MCF 10A (cell line): ENCODE measurements around the gene DPH1. TPM values are rescaled to one million over a fixed set of nuclear protein-coding genes. Genes with fewer than 3 reads are reported as not detected.
A peak's percentile ranks its signal among the peaks of the same experiment; 100 is the strongest.

Experiments used
- BruUV-seq: library from RNA; stranded (reverse); fragments of 400-500 nt; replicated peaks from 2 replicates; lab custom pipeline; 2021; lab: Mats Ljungman, UMichigan
- CTCF ChIA-PET: fragments of 300-600 bp; sonication (Branson Sonifier 250); formaldehyde crosslinking; extraction: SDS; loops from one replicate; lab custom pipeline; 2021; ENCODE audit warnings: antibody characterized with exemption, inconsistent platforms; lab: Yijun Ruan, JAX
- POLR2A ChIA-PET: fragments of 300-600, 350-650 bp; sonication (Branson Sonifier 250); formaldehyde crosslinking; extraction: SDS; loops from one replicate; lab custom pipeline; 2020; ENCODE audit warnings: antibody characterized with exemption, inconsistent platforms; lab: Yijun Ruan, JAX
- DNase-seq: peaks from one replicate; pipeline ENCODE4 v3.0.0-alpha.2; 2018; ENCODE audit not compliant: unreplicated experiment
- H3K27ac Mint-ChIP-seq: one replicate; pipeline ENCODE4 v1.8.0; 2022; ENCODE audit warnings: mild to moderate bottlenecking, low read depth, mixed read lengths; ENCODE audit not compliant: unreplicated experiment
- H3K27me3 Mint-ChIP-seq: one replicate; pipeline ENCODE4 v1.8.0; 2022; ENCODE audit warnings: mixed read lengths; ENCODE audit not compliant: insufficient read depth, unreplicated experiment
- H3K36me3 Mint-ChIP-seq: one replicate; pipeline ENCODE4 v1.8.0; 2022; ENCODE audit warnings: mild to moderate bottlenecking, moderate library complexity, mixed read lengths; ENCODE audit not compliant: insufficient read depth, unreplicated experiment
- H3K4me1 Mint-ChIP-seq: one replicate; pipeline ENCODE4 v1.8.0; 2022; ENCODE audit warnings: mixed read lengths; ENCODE audit not compliant: insufficient read depth, unreplicated experiment
- H3K4me3 Mint-ChIP-seq: one replicate; pipeline ENCODE4 v1.8.0; 2022; ENCODE audit warnings: mild to moderate bottlenecking, moderate library complexity, mixed read lengths; ENCODE audit not compliant: unreplicated experiment
- H3K9me3 Mint-ChIP-seq: one replicate; pipeline ENCODE4 v1.8.0; 2022; ENCODE audit warnings: mixed read lengths; ENCODE audit not compliant: unreplicated experiment
- CTCF ChIP-seq: fragments of 200-600 bp; IDR thresholded peaks from one replicate; pipeline ENCODE4 v1.8.0; 2022; ENCODE audit warnings: antibody characterized with exemption, mild to moderate bottlenecking; ENCODE audit not compliant: unreplicated experiment
- intact Hi-C: fragments of 100-400 bp; cut with micrococcal nuclease; formaldehyde crosslinking; loops from 2 replicates; pipeline ENCODE4 v1.14.1; 2022
- total RNA-seq: library from RNA; stranded (reverse); gene quantifications from 2 replicates; pipeline ENCODE4 v1.2.3, GENCODE V29; 2022

Gene DPH1
- total RNA-seq, 1 experiment from 2014 or later: 45.2 TPM

GRCh38 chr17:2025220-2025621 is 4.7 kb upstream of the DPH1 start, which contains the start of gene RTN4RL1:
Gene RTN4RL1, minus strand, starts transcription at chr17:2025334. Its CDS starts 469 bp downstream, at chr17:2024865.
- CTCF ChIA-PET: interaction anchor here (0.5 to 7.4 kb wide), 23 partner anchors 15 to 1803 kb away, joined by 3 to 124 read pairs (median 4); no protein-coding TSS in a partner anchor

GRCh38 chr17:2025622-2026309 is 4.2 kb upstream of the DPH1 start:
- intact Hi-C loops: loop anchor here (1.0 to 5.0 kb wide), 3 partner anchors 44 to 308 kb away; no protein-coding TSS in a partner anchor
- POLR2A ChIA-PET: interaction anchor here (0.6 to 4.9 kb wide), 20 partner anchors 13 to 312 kb away, joined by 3 to 50 read pairs (median 4); partner anchors contain the start of genes OVCA2, RPA1 and SMYD4
- H3K27me3 Mint-ChIP-seq: no peaks in the 10 kb centered on the region
- H3K36me3 Mint-ChIP-seq: no peaks in the 10 kb centered on the region
- peaks cover 5% of the 10 kb centered on the region for H3K4me1 Mint-ChIP-seq
- BruUV-seq: no TSS peak
- DNase-seq: peak; percentile 78
- peak overlapping the region; percentile 78 for H3K4me3 Mint-ChIP-seq
- no peak overlapping the region for H3K27ac Mint-ChIP-seq
- peak; percentile 67 for TF ChIP-seq CTCF
- CTCF ChIA-PET: interaction anchor here (0.5 to 7.4 kb wide), 34 partner anchors 12 to 1802 kb away, joined by 3 to 124 read pairs (median 4); no protein-coding TSS in a partner anchor
- no peaks in the 10 kb centered on the region for H3K9me3 Mint-ChIP-seq

More at GRCh38 chr17:2025220-2025621, 4.7 kb upstream of the DPH1 start, which contains the start of gene RTN4RL1:
- intact Hi-C loops: loop anchor here (1.0 to 5.0 kb wide), 3 partner anchors 44 to 308 kb away; no protein-coding TSS in a partner anchor
- TF ChIP-seq CTCF: no peak
- peak; percentile 82 for DNase-seq
- no peaks in the 10 kb centered on the region for H3K9me3 Mint-ChIP-seq
- no peak within 1 kb of the TSS for H3K27ac Mint-ChIP-seq
- H3K27me3 Mint-ChIP-seq: no peaks in the 10 kb centered on the region
- peaks cover 5% of the 10 kb centered on the region for H3K4me1 Mint-ChIP-seq
- POLR2A ChIA-PET: interaction anchor here (0.6 to 4.9 kb wide), 21 partner anchors 13 to 925 kb away, joined by 3 to 50 read pairs (median 4); partner anchors contain the start of genes OVCA2, RPA1 and SMYD4
- H3K36me3 Mint-ChIP-seq: no peaks in the 10 kb centered on the region
- peak within 1 kb of the TSS; percentile 78 for H3K4me3 Mint-ChIP-seq
- no TSS peak for BruUV-seq

- intact Hi-C loops: loop anchor here (5.0 kb wide), 1 partner anchor 310 kb away; no protein-coding TSS in a partner anchor
- POLR2A ChIA-PET: interaction anchor here (1.1 to 4.9 kb wide), 3 partner anchors 39 to 311 kb away, joined by 3 to 50 read pairs (median 8); no protein-coding TSS in a partner anchor
- peaks cover 5% of the 10 kb centered on the region for H3K4me1 Mint-ChIP-seq
- CTCF ChIA-PET: interaction anchor here (0.6 to 7.4 kb wide), 8 partner anchors 15 to 257 kb away, joined by 3 to 124 read pairs (median 5); no protein-coding TSS in a partner anchor
- H3K9me3 Mint-ChIP-seq: no peaks in the 10 kb centered on the region
- TF ChIP-seq CTCF: no peak
- no peak overlapping the region for H3K27ac Mint-ChIP-seq
- no TSS peak for BruUV-seq
- DNase-seq: no peak
- H3K27me3 Mint-ChIP-seq: no peaks in the 10 kb centered on the region
- H3K4me3 Mint-ChIP-seq: no peak overlapping the region
- peaks cover under 1% of the 10 kb centered on the region for H3K36me3 Mint-ChIP-seq
Observed at GRCh38 chr17:2027528-2028233, 2.3 kb upstream of the DPH1 start.
